Measurements from ENCODE around the gene CLDN16. TPM values are rescaled to one million over a fixed set of nuclear protein-coding genes. Genes with fewer than 3 reads are reported as not detected.

The CLDN16 gene
- total RNA-seq, 3 donors from 2014 or later: 0.29 TPM; not detected in 2

- TF ChIP-seq POLR2AphosphoS5 (IDR thresholded peaks at IDR 0.05) (no peak), CTCF (IDR thresholded peaks at IDR 0.05) (no peak), POLR2A (IDR thresholded peaks at IDR 0.05) (no peak)
- H3K9me3 ChIP-seq: no peaks in the 10 kb centered on the region
- peak overlapping the region in 1 of 2 donors; percentile 81 for H3K27ac ChIP-seq
- intact Hi-C loops (cut with DNase I; ENCODE audit: low total_unique reads): no loop called here
- no peaks in the 10 kb centered on the region for H3K27me3 ChIP-seq
- peak overlapping the region in 1 of 3 donors; percentile 4 for H3K4me3 ChIP-seq
- H3K4me1 ChIP-seq: no peaks in the 10 kb centered on the region
- H3K36me3 ChIP-seq: no peaks in the 10 kb centered on the region
- no peak for DNase-seq (ENCODE audit: low spot score in 2 of 2)
Measured at GRCh38 chr3:190345878-190346277, 42.1 kb upstream of the CLDN16 start.

- TF ChIP-seq POLR2A (IDR thresholded peaks at IDR 0.05): no peak
- TF ChIP-seq CTCF (IDR thresholded peaks at IDR 0.05): no peak
- TF ChIP-seq POLR2AphosphoS5 (IDR thresholded peaks at IDR 0.05): no peak
- Histone ChIP-seq H3K27me3 (no peaks in the 10 kb centered on the region), H3K4me1 (no peaks in the 10 kb centered on the region), H3K27ac (peak overlapping the region in 1 of 2 donors; percentile 81), H3K9me3 (no peaks in the 10 kb centered on the region), H3K36me3 (no peaks in the 10 kb centered on the region), H3K4me3 (no peak overlapping the region)
- intact Hi-C loops (cut with DNase I; ENCODE audit: low total_unique reads): no loop called here
- no peak for DNase-seq (ENCODE audit: low spot score in 2 of 2)
Measured at GRCh38 chr3:190346541-190346940, 41.4 kb upstream of the CLDN16 start.

- Histone ChIP-seq H3K36me3 (no peaks in the 10 kb centered on the region), H3K27me3 (no peaks in the 10 kb centered on the region), H3K4me1 (no peaks in the 10 kb centered on the region), H3K9me3 (no peaks in the 10 kb centered on the region), H3K4me3 (no peak overlapping the region), H3K27ac (no peak overlapping the region)
- no peak for DNase-seq (ENCODE audit: low spot score in 2 of 2)
- intact Hi-C loops (cut with DNase I; ENCODE audit: low total_unique reads): no loop called here
- TF ChIP-seq POLR2A (IDR thresholded peaks at IDR 0.05) (no peak), POLR2AphosphoS5 (IDR thresholded peaks at IDR 0.05) (no peak), CTCF (IDR thresholded peaks at IDR 0.05) (no peak)
Measured at GRCh38 chr3:190352861-190353457, 35.0 kb upstream of the CLDN16 start.

GRCh38 chr3:190356246-190356645, 31.7 kb upstream of the CLDN16 start:
- Histone ChIP-seq H3K4me3 (no peak overlapping the region), H3K27ac (no peak overlapping the region), H3K9me3 (no peaks in the 10 kb centered on the region), H3K36me3 (no peaks in the 10 kb centered on the region), H3K27me3 (no peaks in the 10 kb centered on the region), H3K4me1 (no peaks in the 10 kb centered on the region)
- TF ChIP-seq POLR2A (IDR thresholded peaks at IDR 0.05): no peak
- no peak for TF ChIP-seq CTCF (IDR thresholded peaks at IDR 0.05)
- no peak for TF ChIP-seq POLR2AphosphoS5 (IDR thresholded peaks at IDR 0.05)
- intact Hi-C loops (cut with DNase I; ENCODE audit: low total_unique reads): no loop called here
- DNase-seq (ENCODE audit: low spot score in 2 of 2): no peak

GRCh38 chr3:190357468-190357867, 30.5 kb upstream of the CLDN16 start:
- H3K4me3 ChIP-seq: no peak overlapping the region
- TF ChIP-seq CTCF (IDR thresholded peaks at IDR 0.05) (no peak), POLR2AphosphoS5 (IDR thresholded peaks at IDR 0.05) (no peak), POLR2A (IDR thresholded peaks at IDR 0.05) (no peak)
- no peak for DNase-seq (ENCODE audit: low spot score in 2 of 2)
- no peak overlapping the region for H3K27ac ChIP-seq
- no peaks in the 10 kb centered on the region for H3K4me1 ChIP-seq
- intact Hi-C loops (cut with DNase I; ENCODE audit: low total_unique reads): no loop called here
- no peaks in the 10 kb centered on the region for H3K9me3 ChIP-seq
- H3K36me3 ChIP-seq: no peaks in the 10 kb centered on the region
- H3K27me3 ChIP-seq: no peaks in the 10 kb centered on the region

Measured in breast epithelium (tissue), 4 donors.